Esophagus muscularis mucosa (tissue), 4 donors: ENCODE data around the gene LSMEM2. TPM values are rescaled to one million over a fixed set of nuclear protein-coding genes. Genes with fewer than 3 reads are reported as not detected.
"Not testable (repeated sequence)": the region's sequence is repeated elsewhere in the genome, so short reads cannot be mapped to it uniquely, and the experiment has no call there.

Source experiments
- DNase-seq: peaks from one replicate; pipeline ENCODE4 v3.0.0-alpha.2; 2017; ENCODE audit errors: extremely low spot score
- H3K27ac ChIP-seq, 4 donors: fragments of 200-600 bp; sonication (generic); replicated peaks in 1 of 4; 1 replicate in 3 of 4; 2 replicates in 1 of 4; pipeline ENCODE4 v1.5.1; 2016 to 2019; ENCODE audit warnings: mild to moderate bottlenecking in 1 of 4
- H3K27me3 ChIP-seq, 4 donors: fragments of 200-600 bp; sonication (generic); one replicate each; pipeline versions ENCODE4 v1.5.1 to v1.6.0; 2016 to 2019
- H3K36me3 ChIP-seq, 4 donors: fragments of 200-600 bp; sonication (generic); one replicate each; pipeline ENCODE4 v1.5.1; 2016 to 2019
- H3K4me1 ChIP-seq, 4 donors: fragments of 200-600 bp; sonication (generic); one replicate each; pipeline ENCODE4 v1.5.1; 2016 to 2019
- H3K4me3 ChIP-seq, 4 donors: fragments of 200-600 bp; sonication (generic); 1 replicate in 2 of 4; 2 replicates in 2 of 4; pipeline ENCODE4 v1.5.1; 2016 to 2019; ENCODE audit warnings: mild to moderate bottlenecking in 4 of 4, moderate library complexity in 1 of 4
- H3K9me3 ChIP-seq, 4 donors: fragments of 200-600 bp; sonication (generic); 1 replicate in 3 of 4; 2 replicates in 1 of 4; pipeline ENCODE4 v1.5.1; 2016 to 2019
- CTCF ChIP-seq, 3 experiments: fragments of 200-600 bp in 2 of 3; fragments of 450-650 bp in 1 of 3; sonication (generic) in 2 of 3; IDR thresholded peaks; one replicate each; pipeline ENCODE4 v1.5.1; 2017 to 2019; ENCODE audit warnings: antibody characterized with exemption in 3 of 3, mild to moderate bottlenecking in 2 of 3, moderate library complexity in 1 of 3
- EP300 ChIP-seq: sonication (generic); formaldehyde crosslinking; IDR thresholded peaks from one replicate; pipeline ENCODE4 v1.6.1; 2017; ENCODE audit warnings: antibody characterized with exemption
- POLR2A ChIP-seq: fragments of 450-650 bp; IDR thresholded peaks from one replicate; pipeline ENCODE4 v1.6.1; 2017; ENCODE audit warnings: antibody characterized with exemption, moderate library complexity, mild to moderate bottlenecking, low read depth
- POLR2AphosphoS5 ChIP-seq, 2 donors: sonication (generic); formaldehyde crosslinking; IDR thresholded peaks; one replicate each; pipeline ENCODE4 v1.6.1; 2017; ENCODE audit warnings: antibody characterized with exemption in 2 of 2
- WGBS: methylation state at CpG from one replicate; pipeline ENCODE4 v1.1.5; 2018; 5-methylcytosine and 5-hydroxymethylcytosine counted together
- intact Hi-C: fragments of 100-400 bp; cut with DNase I; formaldehyde crosslinking; loops from one replicate; pipeline ENCODE4 v1.15.1; 2023
- total RNA-seq, 4 donors: library from RNA; depleted of rRNA; stranded (reverse); fragments of >200 nt; gene quantifications; one replicate each; pipeline versions ENCODE4 v1.1.0 to v1.2.1, GENCODE V29; 2016

LSMEM2 gene
- total RNA-seq, 4 donors from 2014 or later: not detected

DNA sequence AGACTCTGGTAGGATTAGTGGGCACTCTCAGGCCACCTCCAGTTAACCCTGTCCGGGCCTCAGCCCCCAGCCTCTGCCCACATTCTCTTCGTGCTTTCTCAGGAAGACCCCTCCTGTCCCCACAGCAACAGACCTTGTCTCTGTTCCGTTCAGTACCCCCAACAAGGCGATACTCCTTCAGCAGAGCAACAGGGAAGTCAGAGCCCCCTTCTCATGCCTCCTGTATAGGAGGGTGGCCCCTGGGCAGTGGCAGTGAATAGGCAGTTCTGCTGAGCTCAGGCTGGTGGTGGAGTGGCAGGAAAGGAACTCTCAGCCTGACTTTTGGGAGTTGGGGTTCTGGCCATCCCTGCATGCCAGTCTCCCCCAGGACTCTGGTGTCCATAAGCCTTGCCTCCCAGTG, 9.4 kb upstream of the LSMEM2 start:
- Histone ChIP-seq H3K27ac (peak overlapping the region; percentile 93 to 100 (median 96)), H3K27me3 (peaks cover 0 to 14% (median 1%) of the 10 kb centered on the region in 4 donors), H3K36me3 (peaks cover 0 to 4% (median 0%) of the 10 kb centered on the region in 4 donors), H3K4me1 (peaks cover 63 to 93% (median 78%) of the 10 kb centered on the region in 4 donors), H3K4me3 (peak overlapping the region; percentile 35 to 74 (median 63)), H3K9me3 (no peaks in the 10 kb centered on the region)
- intact Hi-C loops: no loop called here
- no peak for DNase-seq
- 72% methylated on average over 2 of the region's 4 CpGs for WGBS
- no peak for TF ChIP-seq POLR2AphosphoS5 (IDR thresholded peaks at IDR 0.05)
- no peak for TF ChIP-seq EP300
- no peak for TF ChIP-seq CTCF (IDR thresholded peaks at IDR 0.05)
- no peak for TF ChIP-seq POLR2A

DNA sequence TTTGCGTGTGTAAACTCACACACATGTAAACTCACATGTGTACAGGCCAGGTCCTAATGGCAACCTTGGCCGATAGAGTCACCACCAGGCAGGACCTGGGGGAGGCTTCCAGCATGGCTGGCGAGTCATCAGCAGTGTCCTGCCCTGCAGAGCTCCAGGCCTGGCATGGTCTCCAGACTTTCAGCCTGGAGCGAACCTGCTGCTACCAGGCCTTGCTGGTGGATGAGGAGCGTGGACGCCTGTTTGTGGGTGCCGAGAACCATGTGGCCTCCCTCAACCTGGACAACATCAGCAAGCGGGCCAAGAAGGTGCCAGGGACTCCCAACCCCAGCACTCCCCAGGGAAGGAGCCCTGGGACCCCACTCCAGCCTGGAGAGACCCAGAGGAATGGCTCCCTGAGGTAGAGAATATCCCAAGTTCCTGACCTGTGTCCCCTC, 8.9 kb upstream of the LSMEM2 start:
- DNase-seq: no peak
- peaks cover 0 to 4% (median 0%) of the 10 kb centered on the region in 4 donors for H3K36me3 ChIP-seq
- H3K27me3 ChIP-seq: peaks cover 0 to 19% (median 5%) of the 10 kb centered on the region in 4 donors
- peak overlapping the region; percentile 35 to 74 (median 63) for H3K4me3 ChIP-seq
- H3K4me1 ChIP-seq: peaks cover 61 to 93% (median 78%) of the 10 kb centered on the region in 4 donors
- no peak for TF ChIP-seq EP300
- no peak for TF ChIP-seq POLR2A
- TF ChIP-seq POLR2AphosphoS5 (IDR thresholded peaks at IDR 0.05): no peak
- no peak for TF ChIP-seq CTCF (IDR thresholded peaks at IDR 0.05)
- peak overlapping the region; percentile 93 to 100 (median 96) for H3K27ac ChIP-seq
- intact Hi-C loops: loop anchor here (5.0 kb wide), 2 partner anchors 78 to 148 kb away; partner anchors contain the start of gene GNAT1
- 68% methylated on average over 2 of the region's 8 CpGs for WGBS
- no peaks in the 10 kb centered on the region for H3K9me3 ChIP-seq

- no peak for DNase-seq
- Histone ChIP-seq H3K27me3 (peaks cover 0 to 25% (median 5%) of the 10 kb centered on the region in 4 donors), H3K4me1 (peaks cover 55 to 93% (median 77%) of the 10 kb centered on the region in 4 donors), H3K36me3 (peaks cover 0 to 10% (median under 1%) of the 10 kb centered on the region in 4 donors), H3K9me3 (no peaks in the 10 kb centered on the region), H3K4me3 (peak overlapping the region; percentile 35 to 74 (median 63)), H3K27ac (peak overlapping the region; percentile 23 to 100 (median 94))
- intact Hi-C loops: loop anchor here (5.0 kb wide), 2 partner anchors 78 to 148 kb away; partner anchors contain the start of gene GNAT1
- WGBS: 87% methylated on average over 15 of the region's 19 CpGs
- TF ChIP-seq EP300 (no peak), POLR2AphosphoS5 (IDR thresholded peaks at IDR 0.05) (peak in 1 of 2 donors; percentile 24)
Measured at GRCh38 chr3:50270422-50271224, 8.3 kb upstream of the LSMEM2 start.

GRCh38 chr3:50271314-50271936, 7.5 kb upstream of the LSMEM2 start:
- TF ChIP-seq CTCF (IDR thresholded peaks at IDR 0.05): no peak
- no peak for TF ChIP-seq EP300
- no peak for TF ChIP-seq POLR2AphosphoS5 (IDR thresholded peaks at IDR 0.05)
- no peak for TF ChIP-seq POLR2A
- no peaks in the 10 kb centered on the region for H3K9me3 ChIP-seq
- no peak for DNase-seq
- H3K4me3 ChIP-seq: peak overlapping the region in 1 of 4 donors; percentile 66
- intact Hi-C loops: loop anchor here (5.0 kb wide), 2 partner anchors 79 to 149 kb away; partner anchors contain the start of gene GNAT1
- H3K36me3 ChIP-seq: peaks cover 0 to 17% (median 6%) of the 10 kb centered on the region in 4 donors
- peak overlapping the region in 2 of 4 donors; percentile 13 to 23 for H3K27ac ChIP-seq
- WGBS: 77% methylated on average over 8 of the region's 10 CpGs
- H3K27me3 ChIP-seq: peaks cover 0 to 33% (median 5%) of the 10 kb centered on the region in 4 donors
- peaks cover 47 to 87% (median 73%) of the 10 kb centered on the region in 4 donors for H3K4me1 ChIP-seq

DNA sequence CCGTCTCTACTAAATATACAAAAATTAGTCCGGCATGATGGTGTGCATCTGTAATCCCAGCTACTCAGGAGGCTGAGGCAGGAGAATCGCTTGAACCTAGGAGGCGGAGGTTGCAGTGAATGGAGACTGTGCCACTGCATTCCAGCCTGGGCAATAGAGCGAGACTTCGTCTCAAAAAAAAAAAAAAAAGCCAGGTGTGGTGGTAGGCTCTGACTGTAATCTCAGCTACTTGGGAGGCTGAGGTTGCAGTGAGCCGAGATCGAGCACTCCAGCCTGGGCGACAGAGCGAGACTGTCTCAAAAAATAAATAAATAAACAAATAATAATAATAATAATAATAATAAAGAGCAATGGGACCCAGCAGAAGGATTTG, 6.4 kb upstream of the LSMEM2 start:
- H3K36me3 ChIP-seq: peaks cover 0 to 24% (median 9%) of the 10 kb centered on the region in 4 donors
- DNase-seq, H3K9me3 ChIP-seq: not testable (repeated sequence)
- H3K27ac ChIP-seq: peak overlapping the region in 2 of 4 donors; percentile 3 to 19
- 61% methylated on average over 10 of the region's 10 CpGs for WGBS
- H3K4me3 ChIP-seq: peak overlapping the region in 1 of 4 donors; percentile 39
- intact Hi-C loops: loop anchor here (2.0 to 5.0 kb wide), 4 partner anchors 14 to 150 kb away; partner anchors contain the start of gene GNAT1
- H3K27me3 ChIP-seq: peaks cover 0 to 40% (median 5%) of the 10 kb centered on the region in 4 donors
- peaks cover 40 to 78% (median 63%) of the 10 kb centered on the region in 4 donors for H3K4me1 ChIP-seq
